Mammary epithelial cell (primary cell): Measurements from ENCODE around the gene BAG3.

Experiments
- EZH2 ChIP-seq: IDR thresholded peaks from 2 replicates; pipeline ENCODE4 v1.6.1; 2012; ENCODE audit warnings: low read length, inconsistent platforms, borderline replicate concordance
- TF ChIP-seq, protein P1 (sequence below), 2 donors: IDR thresholded peaks in 1 of 2; conservative IDR thresholded peaks in 1 of 2; 2 replicates each; pipeline ENCODE4 v1.5.1; 2011 to 2012; ENCODE audit warnings: inconsistent platforms in 2 of 2, low read length in 2 of 2, mild to moderate bottlenecking in 2 of 2, control low read depth in 1 of 2, low read depth in 1 of 2; ENCODE audit not compliant: insufficient read depth in 1 of 2; ENCODE audit errors: extremely low read depth in 1 of 2

- TF ChIP-seq, protein P1, sequence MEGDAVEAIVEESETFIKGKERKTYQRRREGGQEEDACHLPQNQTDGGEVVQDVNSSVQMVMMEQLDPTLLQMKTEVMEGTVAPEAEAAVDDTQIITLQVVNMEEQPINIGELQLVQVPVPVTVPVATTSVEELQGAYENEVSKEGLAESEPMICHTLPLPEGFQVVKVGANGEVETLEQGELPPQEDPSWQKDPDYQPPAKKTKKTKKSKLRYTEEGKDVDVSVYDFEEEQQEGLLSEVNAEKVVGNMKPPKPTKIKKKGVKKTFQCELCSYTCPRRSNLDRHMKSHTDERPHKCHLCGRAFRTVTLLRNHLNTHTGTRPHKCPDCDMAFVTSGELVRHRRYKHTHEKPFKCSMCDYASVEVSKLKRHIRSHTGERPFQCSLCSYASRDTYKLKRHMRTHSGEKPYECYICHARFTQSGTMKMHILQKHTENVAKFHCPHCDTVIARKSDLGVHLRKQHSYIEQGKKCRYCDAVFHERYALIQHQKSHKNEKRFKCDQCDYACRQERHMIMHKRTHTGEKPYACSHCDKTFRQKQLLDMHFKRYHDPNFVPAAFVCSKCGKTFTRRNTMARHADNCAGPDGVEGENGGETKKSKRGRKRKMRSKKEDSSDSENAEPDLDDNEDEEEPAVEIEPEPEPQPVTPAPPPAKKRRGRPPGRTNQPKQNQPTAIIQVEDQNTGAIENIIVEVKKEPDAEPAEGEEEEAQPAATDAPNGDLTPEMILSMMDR (conservative IDR thresholded peaks at IDR 0.05 in 1 of 2, IDR thresholded peaks at IDR 0.05 in 1 of 2; ENCODE audit: extremely low read depth in 1 of 2, insufficient read depth in 1 of 2, low read depth in 1 of 2, low read length in 2 of 2) = no peak
- no peak for TF ChIP-seq EZH2
Measured at GRCh38 chr10:119642556-119643111, 8.5 kb upstream of the BAG3 start.
